ENCODE measurements around the gene SOX6.
A peak's percentile ranks its signal among the peaks of the same experiment; 100 is the strongest.

Gene SOX6

DNA sequence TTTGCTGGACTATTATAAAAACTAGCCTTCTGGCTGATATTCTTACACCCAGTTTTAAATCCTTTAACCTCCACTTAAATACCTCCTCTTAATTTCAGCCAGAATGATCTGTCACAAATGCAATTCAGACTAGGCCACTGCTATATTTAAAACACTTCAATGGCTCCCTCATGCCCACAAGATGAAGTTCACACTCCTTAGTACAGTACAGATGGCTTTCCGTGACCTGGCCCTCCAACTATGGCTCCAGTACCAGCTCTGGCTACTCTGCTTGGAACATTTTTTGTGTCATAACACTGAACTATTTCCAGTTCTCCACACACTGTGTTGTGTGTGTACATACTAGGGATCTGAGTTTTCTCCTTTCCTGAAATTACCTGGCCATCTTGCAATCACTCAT is 353.4 kb downstream of the SOX6 start:
- no peak overlapping the region for H3K4me3 ChIP-seq (ENCODE audit: low read depth, low read length)
- TF ChIP-seq CTCF (IDR thresholded peaks at IDR 0.05; ENCODE audit: low read depth, low read length, missing control alignments) = no peak
- in situ Hi-C loops (cut with HindIII; ENCODE audit: low sequenced_read_pairs) = no loop called here
- no peak for DNase-seq (ENCODE audit: low read depth)

GRCh38 chr11:16001899-16002426 is 354.4 kb downstream of the SOX6 start:
- no peak overlapping the region for H3K4me3 ChIP-seq (ENCODE audit: low read depth, low read length)
- in situ Hi-C loops (cut with HindIII; ENCODE audit: low sequenced_read_pairs) = no loop called here
- no peak for TF ChIP-seq CTCF (IDR thresholded peaks at IDR 0.05; ENCODE audit: low read depth, low read length, missing control alignments)
- peak; percentile 90 for DNase-seq (ENCODE audit: low read depth)

DNA sequence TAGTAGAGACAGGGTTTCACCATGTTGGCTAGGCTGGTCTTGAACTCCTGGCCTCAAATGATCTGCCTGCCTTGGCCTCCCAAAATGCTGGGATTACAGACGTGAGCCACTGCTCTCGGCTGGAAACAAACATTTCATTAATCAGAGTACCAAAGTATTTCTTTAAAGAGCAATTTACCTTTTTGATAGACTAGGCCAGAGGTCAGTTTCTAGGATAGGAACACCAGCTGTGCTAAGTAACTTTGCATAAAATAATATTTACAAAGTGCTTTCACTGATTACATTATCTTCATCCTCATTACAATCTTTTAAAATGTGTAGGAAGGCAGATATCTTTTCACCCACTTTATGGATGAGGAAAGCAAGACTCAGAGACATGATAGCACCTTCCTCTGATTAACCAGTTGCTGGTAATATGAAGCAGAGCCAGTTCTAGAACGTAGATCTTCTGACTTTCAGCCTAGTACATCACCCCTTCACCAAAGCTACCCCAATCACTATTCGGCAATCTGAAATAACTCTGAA is 355.2 kb downstream of the SOX6 start:
- no peak overlapping the region for H3K4me3 ChIP-seq (ENCODE audit: low read depth, low read length)
- no peak for DNase-seq (ENCODE audit: low read depth)
- TF ChIP-seq CTCF (IDR thresholded peaks at IDR 0.05; ENCODE audit: low read depth, low read length, missing control alignments) = no peak
- in situ Hi-C loops (cut with HindIII; ENCODE audit: low sequenced_read_pairs) = no loop called here

DNA sequence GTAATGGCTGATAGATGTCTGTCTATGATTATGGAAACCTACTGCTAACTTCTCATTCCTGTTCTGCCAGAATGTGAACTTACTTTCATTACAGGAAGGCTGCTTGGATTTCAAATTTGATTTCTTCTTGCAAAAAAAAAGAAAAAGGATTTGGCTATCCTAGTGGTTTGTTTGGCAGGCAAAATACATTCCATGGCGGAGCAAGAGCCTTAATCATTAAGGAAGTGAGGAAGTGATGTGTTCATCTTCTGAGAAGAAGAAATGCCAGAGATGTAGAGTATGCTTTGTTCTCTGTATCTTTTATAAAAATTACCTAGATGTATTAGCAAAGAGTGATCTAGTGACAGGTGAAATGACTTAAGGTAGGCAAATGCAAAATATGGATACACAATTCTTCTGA is 356.3 kb downstream of the SOX6 start:
- no peak overlapping the region for H3K4me3 ChIP-seq (ENCODE audit: low read depth, low read length)
- peak; percentile 73 for DNase-seq (ENCODE audit: low read depth)

DNA sequence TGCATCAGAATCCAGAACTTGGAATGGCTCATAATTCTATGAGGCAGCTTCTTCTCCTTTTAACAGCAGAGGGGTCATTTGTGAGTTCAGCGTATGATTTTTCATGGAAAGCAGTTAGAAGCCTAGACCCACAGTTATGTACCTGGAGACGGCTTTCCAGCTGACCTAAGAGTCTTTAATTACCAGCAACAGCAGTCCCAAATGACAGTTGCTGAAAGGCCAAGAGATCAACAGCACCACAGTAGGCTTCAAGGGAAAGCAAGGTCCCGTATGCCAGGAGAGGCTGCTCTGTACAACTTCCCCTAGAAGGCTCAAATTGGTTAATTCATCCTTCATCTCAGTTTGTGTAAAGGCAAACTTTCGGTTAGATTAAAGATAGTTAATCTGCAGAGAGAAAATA is 363.0 kb downstream of the SOX6 start:
- in situ Hi-C loops (cut with HindIII; ENCODE audit: low sequenced_read_pairs) = no loop called here

More for the DNA sequence above, 356.3 kb downstream of the SOX6 start:
- in situ Hi-C loops (cut with HindIII; ENCODE audit: low sequenced_read_pairs) = no loop called here
- no peak for TF ChIP-seq CTCF (IDR thresholded peaks at IDR 0.05; ENCODE audit: low read depth, low read length, missing control alignments)

DNA sequence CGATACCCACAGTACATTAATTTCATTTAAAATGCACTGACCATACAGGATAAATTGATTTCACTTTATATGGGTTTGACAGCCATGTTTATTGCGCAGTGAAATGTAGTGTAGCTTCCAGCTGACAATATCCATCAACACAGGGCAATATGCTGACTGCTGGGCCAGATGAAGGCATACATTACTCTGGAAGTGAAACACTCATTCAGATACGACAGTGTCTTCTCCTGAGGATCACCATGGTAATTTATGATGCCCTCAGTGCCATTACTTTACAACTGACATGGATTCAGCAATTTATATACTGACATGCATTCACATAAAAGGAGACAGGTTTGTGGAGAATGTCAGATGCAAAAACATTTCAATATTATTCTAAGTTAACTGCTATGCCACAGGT is 365.1 kb downstream of the SOX6 start:
- no peak for TF ChIP-seq CTCF (IDR thresholded peaks at IDR 0.05; ENCODE audit: low read depth, low read length, missing control alignments)
- no peak overlapping the region for H3K4me3 ChIP-seq (ENCODE audit: low read depth, low read length)
- in situ Hi-C loops (cut with HindIII; ENCODE audit: low sequenced_read_pairs) = no loop called here
- no peak for DNase-seq (ENCODE audit: low read depth)

More for the DNA sequence above, 363.0 kb downstream of the SOX6 start:
- TF ChIP-seq CTCF (IDR thresholded peaks at IDR 0.05; ENCODE audit: low read depth, low read length, missing control alignments) = no peak
- no peak for DNase-seq (ENCODE audit: low read depth)
- no peak overlapping the region for H3K4me3 ChIP-seq (ENCODE audit: low read depth, low read length)
